Middle frontal gyrus (tissue), 1 donor: ENCODE measurements around the gene TYW5.
"Not testable (repeated sequence)": the region's sequence is repeated elsewhere in the genome, so short reads cannot be mapped to it uniquely, and the experiment has no call there.

Experiments used
- DNase-seq: peaks from one replicate; pipeline ENCODE4 v3.0.0-alpha.2; 2015; ENCODE audit warnings: low spot score; ENCODE audit errors: extremely low spot score

TYW5 gene

GRCh38 chr2:199922856-199923255, 32.4 kb downstream of the TYW5 start:
- DNase-seq, result no peak

GRCh38 chr2:199916980-199917379, 38.3 kb downstream of the TYW5 start:
- no peak for DNase-seq

GRCh38 chr2:199914372-199914958, 40.8 kb downstream of the TYW5 start:
- no peak for DNase-seq

GRCh38 chr2:199912553-199913114, 42.7 kb downstream of the TYW5 start:
- DNase-seq, result not testable (repeated sequence)

- DNase-seq, result no peak
Observed at GRCh38 chr2:199911877-199912161, 43.5 kb downstream of the TYW5 start.

- DNase-seq, result peak; percentile 95
Observed at GRCh38 chr2:199911052-199911876, 44.0 kb downstream of the TYW5 start, which contains the start of gene C2orf69. Gene C2orf69 (plus strand): TSS chr2:199911293. CDS start chr2:199911439, 146 bp downstream.

GRCh38 chr2:199910338-199911051, 44.8 kb downstream of the TYW5 start:
- DNase-seq, result no peak

- no peak for DNase-seq
Observed at GRCh38 chr2:199907008-199907714, 48.1 kb downstream of the TYW5 start.

- DNase-seq, result no peak
Observed at GRCh38 chr2:199903111-199903510, 52.2 kb downstream of the TYW5 start.

GRCh38 chr2:199902486-199903110, 52.7 kb downstream of the TYW5 start:
- no peak for DNase-seq

GRCh38 chr2:199901942-199902341, 53.3 kb downstream of the TYW5 start:
- DNase-seq, result no peak

- DNase-seq, result no peak
Observed at GRCh38 chr2:199896617-199897016, 58.7 kb downstream of the TYW5 start.

- DNase-seq, result no peak
Observed at GRCh38 chr2:199895406-199895805, 59.9 kb downstream of the TYW5 start.

GRCh38 chr2:199883474-199884212, 71.6 kb downstream of the TYW5 start:
- no peak for DNase-seq

- no peak for DNase-seq
Observed at GRCh38 chr2:199882667-199883066, 72.6 kb downstream of the TYW5 start.
